GM19468 (cell line): ENCODE data around the gene SST.
"Not testable (repeated sequence)": the region's sequence is repeated elsewhere in the genome, so short reads cannot be mapped to it uniquely, and the experiment has no call there.

Source experiments
- ATAC-seq: cut with Tn5 transposase; IDR thresholded peaks from one replicate; pipeline ENCODE4 v1.9.1; 2021; ENCODE audit warnings: mild to moderate bottlenecking, moderate library complexity, moderate number of reproducible peaks; ENCODE audit not compliant: unreplicated experiment; ENCODE audit errors: extremely low read depth

Gene SST

DNA sequence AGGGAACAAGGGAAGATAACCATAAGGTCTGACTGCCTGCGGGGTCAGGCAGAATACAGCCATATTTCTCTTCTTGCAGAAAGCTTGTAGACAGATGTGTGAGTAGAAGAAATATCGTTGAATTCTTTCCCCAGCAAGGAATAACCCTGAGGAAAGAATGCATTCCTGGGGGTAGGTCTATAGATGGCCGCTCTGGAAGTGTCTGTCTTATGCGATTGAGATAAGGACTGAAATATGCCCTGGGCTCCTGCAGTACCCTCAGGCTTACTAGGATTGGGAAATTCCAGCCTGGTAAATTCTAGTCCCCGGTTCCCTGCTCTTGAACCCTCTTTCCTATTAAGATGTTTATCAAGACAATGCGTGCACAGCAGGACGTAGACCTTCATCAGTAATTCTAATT, 15.8 kb upstream of the SST start:
- no peak for ATAC-seq

DNA sequence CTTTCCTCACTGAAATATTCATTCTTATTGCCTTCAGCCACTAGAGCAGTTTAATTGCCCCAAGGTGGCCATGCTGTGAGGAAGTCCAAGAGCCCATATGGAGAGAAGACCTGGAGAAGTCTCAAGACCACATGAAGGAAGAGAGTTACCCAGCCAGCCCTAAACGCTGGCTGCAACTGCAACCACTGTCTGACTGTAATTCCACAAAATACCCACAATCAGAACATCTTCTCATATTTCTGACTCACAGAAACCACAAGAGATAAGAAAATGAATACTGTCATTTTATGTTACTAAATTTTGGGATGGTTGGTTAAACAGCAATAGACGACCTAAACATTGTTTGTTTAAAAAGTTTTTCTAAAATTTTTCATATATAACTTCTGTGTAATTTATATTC, 14.7 kb upstream of the SST start:
- ATAC-seq: no peak

- no peak for ATAC-seq
Observed at GRCh38 chr3:187684444-187684843, 14.2 kb upstream of the SST start.

GRCh38 chr3:187681756-187682155, 11.6 kb upstream of the SST start:
- ATAC-seq: not testable (repeated sequence)

DNA sequence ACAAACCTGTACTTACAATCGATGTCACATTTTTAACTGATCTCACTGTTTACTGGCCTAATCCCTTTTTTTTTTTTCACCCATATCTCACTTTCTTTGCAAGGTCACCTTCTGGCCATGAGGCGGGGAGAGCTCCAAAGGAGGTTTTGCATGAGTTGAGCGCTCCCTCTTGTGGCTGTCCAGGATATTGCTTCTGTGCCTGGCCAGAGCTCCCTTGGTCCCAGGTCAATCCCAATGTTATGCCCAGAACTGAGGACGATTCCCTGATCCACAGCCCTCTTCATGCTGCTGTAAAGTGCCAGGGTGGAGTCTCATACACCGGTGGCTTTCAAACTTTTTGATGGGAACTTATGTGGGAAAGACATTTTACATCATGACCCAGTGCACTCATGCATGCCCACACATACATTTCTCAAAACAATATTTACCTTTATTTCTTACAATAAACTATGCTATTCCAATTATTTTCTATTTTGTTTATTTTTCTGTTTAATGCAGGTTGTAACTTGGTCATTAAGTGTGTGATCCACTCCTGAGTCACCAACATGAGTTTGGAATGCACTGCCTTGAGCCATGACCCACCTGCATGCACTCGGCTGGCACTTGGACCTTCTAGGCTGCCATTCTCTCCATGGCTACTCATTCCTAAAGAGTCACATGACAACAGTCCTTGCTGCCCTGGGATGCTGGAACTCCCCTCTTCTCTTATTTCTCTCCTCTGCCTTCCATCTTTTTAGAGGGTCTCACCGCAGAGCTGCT, 9.6 kb upstream of the SST start:
- peak; percentile 53 for ATAC-seq

DNA sequence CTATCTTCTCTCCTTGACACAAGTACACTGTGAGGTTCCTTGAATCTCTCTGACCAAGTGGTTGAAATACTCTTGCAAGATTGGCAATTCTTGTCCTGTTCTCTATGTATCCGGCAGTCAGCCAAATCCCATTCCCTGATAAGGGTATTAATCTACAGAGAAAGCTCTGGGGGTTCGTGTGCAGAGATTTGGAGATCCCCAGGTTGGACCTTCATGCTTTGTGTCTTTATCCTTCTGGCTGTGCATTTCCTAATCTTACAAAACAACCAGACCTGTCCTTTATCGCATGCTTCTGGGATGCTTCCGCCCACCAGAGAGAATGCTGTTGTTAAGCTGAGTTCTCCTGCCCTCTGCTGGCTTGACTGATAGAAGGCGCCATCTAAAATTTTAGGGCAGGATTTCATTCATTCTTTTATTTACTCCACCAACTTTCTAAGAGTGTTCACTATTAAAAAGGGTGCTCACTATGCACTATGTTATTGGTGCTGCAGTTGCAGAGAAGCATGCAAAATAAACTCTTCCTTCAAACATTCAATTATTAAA, 8.6 kb upstream of the SST start:
- no peak for ATAC-seq

- no peak for ATAC-seq
Observed at GRCh38 chr3:187677604-187678003, 7.4 kb upstream of the SST start.

DNA sequence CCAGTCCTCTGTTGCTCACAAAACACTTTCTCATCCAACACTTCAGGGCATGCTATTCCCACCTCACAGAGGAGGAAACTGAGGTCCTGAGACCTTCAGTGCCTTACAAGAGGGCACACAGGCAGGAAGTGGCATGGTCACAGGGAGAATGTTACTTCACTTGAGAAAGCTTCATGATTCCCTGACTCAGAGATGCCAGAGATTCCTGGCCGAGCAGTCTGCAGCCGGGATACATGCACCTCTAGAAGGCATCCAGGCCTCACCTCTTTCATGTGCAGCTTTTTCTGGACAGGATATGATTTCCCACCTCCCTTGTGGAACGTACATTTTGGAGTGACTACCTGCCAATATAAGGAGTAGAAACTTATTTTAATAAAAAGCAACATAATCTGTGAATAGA, 2.8 kb upstream of the SST start:
- ATAC-seq: no peak

GRCh38 chr3:187667526-187667925, 2.7 kb downstream of the SST start:
- ATAC-seq: no peak

GRCh38 chr3:187665764-187666402, 4.3 kb downstream of the SST start:
- no peak for ATAC-seq

DNA sequence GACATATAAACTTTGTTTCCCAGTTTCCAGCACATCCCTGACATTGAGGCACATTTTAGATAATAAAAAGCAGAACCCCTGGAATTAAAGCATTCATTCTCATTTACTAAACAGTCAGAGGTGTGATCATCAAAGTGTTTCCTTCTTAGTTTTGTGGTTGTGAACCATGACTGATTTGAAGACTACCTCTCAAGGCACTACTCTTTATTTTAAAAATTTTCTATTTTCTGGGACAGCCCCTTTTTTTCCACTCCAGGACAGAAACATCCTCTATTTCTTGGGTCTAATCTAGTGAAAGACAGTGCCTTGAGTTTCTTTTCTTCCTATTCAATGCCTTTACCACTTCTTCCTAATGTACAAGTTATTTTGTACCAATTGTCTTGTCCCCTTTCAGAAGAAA, 5.2 kb downstream of the SST start:
- no peak for ATAC-seq

DNA sequence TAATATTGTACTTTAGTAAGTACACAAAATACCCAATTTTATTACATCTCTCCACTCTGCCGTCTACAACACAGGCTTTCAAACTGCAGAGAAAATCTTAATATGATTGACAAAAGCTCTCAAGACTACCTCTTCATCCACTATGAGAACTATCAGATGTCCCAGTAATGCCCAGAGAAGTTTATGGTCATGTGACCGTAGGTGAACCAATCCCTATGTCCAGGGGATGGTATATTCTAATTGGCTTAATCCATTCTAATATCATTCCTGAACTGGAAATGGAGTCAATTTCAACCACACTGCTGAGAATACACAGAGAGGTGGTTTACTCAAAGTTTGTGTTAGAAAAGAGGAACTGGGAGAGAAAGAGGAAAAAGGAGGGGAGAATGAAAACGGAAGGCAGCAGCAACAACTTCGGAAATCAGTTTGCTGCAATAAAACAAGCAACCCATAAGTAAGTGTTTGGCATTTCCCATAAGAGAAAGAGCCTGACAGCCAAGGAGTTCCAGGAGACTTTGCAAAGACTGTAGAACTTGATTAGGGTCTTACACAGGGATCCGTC, 7.3 kb downstream of the SST start:
- no peak for ATAC-seq

DNA sequence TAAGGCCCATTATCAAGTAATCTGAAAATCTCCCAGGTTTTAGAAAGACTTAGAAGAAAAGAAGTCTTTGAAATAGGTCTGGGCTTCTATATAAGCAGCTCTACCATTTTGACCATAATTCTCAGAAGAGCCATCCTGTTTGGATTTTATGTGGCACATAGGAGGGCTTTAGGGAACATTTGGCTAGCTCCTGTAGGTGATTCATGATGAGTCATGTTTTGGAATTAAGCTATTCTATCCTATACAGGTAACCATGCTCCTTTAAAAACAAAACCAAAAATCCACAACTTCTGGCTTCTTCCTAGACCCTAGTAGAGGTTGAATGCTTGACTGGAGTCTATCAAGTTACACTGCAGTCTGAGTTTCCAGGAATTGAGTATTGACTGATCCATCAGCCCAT, 8.9 kb downstream of the SST start:
- no peak for ATAC-seq

GRCh38 chr3:187651282-187651681, 18.9 kb downstream of the SST start:
- ATAC-seq: no peak

DNA sequence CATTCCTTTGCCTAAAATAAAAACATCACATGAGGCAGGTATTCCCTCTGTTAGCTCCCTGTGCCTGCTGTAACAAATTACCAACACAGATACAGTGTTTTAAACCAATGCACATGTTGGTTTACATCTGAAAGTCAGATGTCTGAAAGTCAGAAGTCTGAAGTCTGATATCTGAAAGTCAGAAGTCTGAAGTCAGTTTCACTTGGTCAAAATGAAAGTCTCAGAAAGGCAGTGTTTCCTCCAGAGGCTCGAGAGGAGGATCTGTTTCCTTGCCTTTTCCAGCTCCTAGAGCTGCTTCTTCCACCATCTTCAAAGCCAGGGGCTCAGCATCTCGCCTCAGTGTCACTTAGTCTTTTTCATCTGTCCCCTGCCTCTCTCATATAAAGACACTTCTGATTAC, 22.0 kb downstream of the SST start:
- ATAC-seq: peak; percentile 57

GRCh38 chr3:187646906-187647660, 23.1 kb downstream of the SST start:
- no peak for ATAC-seq

- ATAC-seq: not testable (repeated sequence)
Observed at GRCh38 chr3:187645379-187645778, 24.8 kb downstream of the SST start.

GRCh38 chr3:187642861-187643260, 27.3 kb downstream of the SST start:
- no peak for ATAC-seq

DNA sequence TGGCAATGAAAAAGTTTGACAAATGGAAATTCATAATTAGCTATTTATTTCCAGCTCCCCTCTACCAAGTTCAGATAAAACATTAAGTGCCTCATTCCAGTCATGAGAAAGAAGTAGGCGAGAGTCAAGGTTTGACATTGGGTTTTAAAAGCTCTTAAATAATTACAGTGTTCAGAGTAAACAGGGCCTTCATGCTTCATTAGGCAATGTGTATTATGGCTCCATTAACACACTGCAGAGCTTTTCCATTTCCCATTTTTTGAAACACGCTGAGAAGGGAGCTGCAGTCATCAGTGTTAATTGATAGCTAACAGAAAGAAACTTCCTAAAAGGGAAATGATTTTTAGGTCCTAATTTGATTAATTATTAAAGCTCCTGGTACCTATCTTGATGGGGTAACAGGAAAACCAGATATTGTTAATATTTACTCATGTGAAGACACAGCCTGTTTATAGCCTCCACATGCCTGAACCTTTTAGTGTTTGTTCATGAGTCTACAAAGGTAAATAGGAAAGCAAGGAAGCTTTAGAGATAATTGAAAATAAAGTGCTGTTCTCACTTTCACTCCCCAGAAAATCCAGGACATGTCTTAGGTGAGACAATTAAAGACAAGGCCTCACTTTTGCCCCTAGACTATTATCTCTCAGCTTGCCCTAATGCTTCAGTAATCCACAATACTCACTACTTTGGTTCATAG, 28.7 kb downstream of the SST start:
- no peak for ATAC-seq

- ATAC-seq: no peak
Observed at GRCh38 chr3:187640569-187641059, 29.6 kb downstream of the SST start.
